Transverse colon (tissue), 4 donors: ENCODE results near the gene ENOX1. TPM values are rescaled to one million over a fixed set of nuclear protein-coding genes. Genes with fewer than 3 reads are reported as not detected.

Experiments
- DNase-seq: peaks from one replicate; pipeline ENCODE4 v3.0.0-alpha.2; 2019
- H3K27ac ChIP-seq, 4 donors: fragments of 200-600 bp; sonication (generic); 2 replicates each; pipeline ENCODE4 v1.5.1; 2016 to 2018; ENCODE audit warnings: inconsistent platforms in 4 of 4
- H3K27me3 ChIP-seq: fragments of 200-600 bp; sonication (generic); 2 replicates; pipeline ENCODE4 v1.5.1; 2017; ENCODE audit warnings: inconsistent platforms
- H3K36me3 ChIP-seq, 4 donors: fragments of 200-600 bp; sonication (generic); 2 replicates each; pipeline ENCODE4 v1.5.1; 2017 to 2019; ENCODE audit warnings: inconsistent platforms in 4 of 4
- H3K4me1 ChIP-seq, 4 donors: fragments of 200-600 bp; sonication (generic); 2 replicates each; pipeline ENCODE4 v1.5.1; 2017 to 2020; ENCODE audit warnings: inconsistent platforms in 4 of 4
- H3K4me3 ChIP-seq, 4 donors: fragments of 200-600 bp; sonication (generic); 1 replicate in 1 of 4; 2 replicates in 3 of 4; pipeline versions ENCODE4 v1.5.1 to v1.6.1; 2017 to 2019; ENCODE audit warnings: inconsistent platforms in 4 of 4
- H3K9me3 ChIP-seq, 2 donors: fragments of 200-600 bp; sonication (generic); 2 replicates each; pipeline ENCODE4 v1.5.1; 2017 to 2019; ENCODE audit warnings: inconsistent platforms in 2 of 2
- CTCF ChIP-seq, 5 experiments: fragments of 200-600 bp in 3 of 5; fragments of 450-650 bp in 2 of 5; sonication (generic) in 3 of 5; IDR thresholded peaks; 1 replicate in 2 of 5; 2 replicates in 3 of 5; pipeline ENCODE4 v1.5.1; 2016 to 2017; ENCODE audit warnings: antibody characterized with exemption in 5 of 5, inconsistent platforms in 3 of 5, mild to moderate bottlenecking in 2 of 5, moderate library complexity in 1 of 5
- EP300 ChIP-seq: sonication (generic); formaldehyde crosslinking; IDR thresholded peaks from one replicate; pipeline ENCODE4 v1.6.1; 2017; ENCODE audit warnings: antibody characterized with exemption, low read depth
- POLR2A ChIP-seq: fragments of 450-650 bp; IDR thresholded peaks from one replicate; pipeline ENCODE4 v1.6.1; 2016; ENCODE audit warnings: antibody characterized with exemption, mild to moderate bottlenecking, moderate library complexity
- POLR2AphosphoS5 ChIP-seq, 3 donors: sonication (generic); formaldehyde crosslinking; IDR thresholded peaks; one replicate each; pipeline ENCODE4 v1.6.1; 2016; ENCODE audit warnings: antibody characterized with exemption in 3 of 3
- WGBS, 2 donors: methylation state at CpG; one replicate each; pipeline ENCODE4 v1.1.5; 2018; ENCODE audit warnings: low coverage in 1 of 2; 5-methylcytosine and 5-hydroxymethylcytosine counted together
- in situ Hi-C, 4 donors: fragments of 200-750 bp; cut with MboI; loops; one replicate each; pipeline versions ENCODE4 v1.15.0 to v1.15.1; 2017; ENCODE audit warnings: low sequenced_read_pairs in 3 of 4, low pct_ligation_motif_present in 1 of 4, low pct_unique_long_range_greater_than_20kb in 1 of 4
- intact Hi-C: fragments of 100-400 bp; cut with DNase I; formaldehyde crosslinking; loops from one replicate; pipeline ENCODE4 v1.15.1; 2023; ENCODE audit warnings: low total_unique reads
- total RNA-seq, 4 donors: library from RNA; depleted of rRNA; stranded (reverse); fragments of >200 nt; gene quantifications; one replicate each; pipeline ENCODE4 v1.1.0, GENCODE V29; 2016

The ENOX1 gene
- total RNA-seq, 4 donors from 2014 or later = 1.5 to 6.4 (median 2.2) TPM

- peaks cover 0 to 3% (median 0%) of the 10 kb centered on the region in 4 donors for H3K4me1 ChIP-seq
- H3K9me3 ChIP-seq = no peaks in the 10 kb centered on the region
- 69 to 79% methylated on average over 4 of the region's 4 CpGs for WGBS, 2 donors
- in situ Hi-C loops = no loop called here
- H3K36me3 ChIP-seq = no peaks in the 10 kb centered on the region
- TF ChIP-seq EP300 (no peak), POLR2A (no peak), CTCF (IDR thresholded peaks at IDR 0.05) (no peak), POLR2AphosphoS5 (IDR thresholded peaks at IDR 0.05) (no peak)
- peaks cover 3% of the 10 kb centered on the region for H3K27me3 ChIP-seq
- no peak overlapping the region for H3K4me3 ChIP-seq
- no peak overlapping the region for H3K27ac ChIP-seq
- intact Hi-C loops = no loop called here
- DNase-seq = no peak
Measured at GRCh38 chr13:43494206-43494605, 292.6 kb downstream of the ENOX1 start.

DNA sequence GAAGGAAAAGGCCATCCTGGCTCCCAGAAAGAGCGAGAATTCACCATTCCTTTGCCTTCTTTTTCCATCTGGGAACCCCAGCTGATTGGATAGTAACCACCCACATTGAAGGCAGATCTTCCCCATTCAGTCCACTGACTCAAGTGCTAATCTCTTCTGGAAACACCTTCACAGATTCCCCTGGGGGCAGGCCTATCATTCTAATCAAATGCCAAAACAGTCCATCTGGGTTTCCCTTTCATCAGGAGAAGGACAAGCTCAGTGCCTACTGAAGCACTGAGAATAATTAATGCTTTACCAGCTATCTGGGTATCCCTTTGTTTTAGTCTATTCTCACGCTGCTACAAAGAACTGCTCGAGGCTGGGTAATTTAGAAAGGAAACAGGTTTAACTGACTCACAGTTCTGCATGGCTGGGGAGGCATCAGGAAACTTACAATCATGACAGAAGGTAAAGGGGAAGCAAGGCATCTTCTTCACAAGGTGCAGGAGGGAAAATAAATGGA, 293.2 kb downstream of the ENOX1 start:
- in situ Hi-C loops = no loop called here
- WGBS, 2 donors = 80 to 84% methylated on average over 1 to 3 of the region's 3 CpGs
- Histone ChIP-seq H3K27me3 (peaks cover 3% of the 10 kb centered on the region), H3K9me3 (no peaks in the 10 kb centered on the region), H3K4me1 (peaks cover 0 to 3% (median 0%) of the 10 kb centered on the region in 4 donors), H3K27ac (no peak overlapping the region), H3K4me3 (no peak overlapping the region), H3K36me3 (no peaks in the 10 kb centered on the region)
- intact Hi-C loops = no loop called here
- no peak for TF ChIP-seq CTCF (IDR thresholded peaks at IDR 0.05)
- TF ChIP-seq EP300 = no peak
- no peak for TF ChIP-seq POLR2AphosphoS5 (IDR thresholded peaks at IDR 0.05)
- TF ChIP-seq POLR2A = no peak
- no peak for DNase-seq

DNA sequence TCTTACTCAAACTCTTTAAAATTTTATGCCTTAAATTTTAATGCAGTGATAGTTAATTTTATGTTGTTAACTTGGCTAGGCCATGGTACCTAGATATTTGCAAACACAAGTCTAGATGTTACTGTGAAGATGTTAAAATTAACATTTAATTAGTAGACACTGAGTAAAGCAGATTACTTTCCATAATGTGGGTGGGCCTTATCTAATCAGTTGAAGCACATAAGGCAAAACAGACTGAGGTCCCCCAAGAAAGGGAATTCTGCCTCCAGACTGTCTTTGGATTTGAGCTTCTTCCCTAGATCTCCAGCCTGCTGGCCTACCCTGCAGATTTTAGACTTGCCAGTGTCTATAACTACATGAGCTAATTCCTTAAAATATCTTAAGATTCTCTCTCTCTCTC, 294.0 kb downstream of the ENOX1 start:
- H3K27ac ChIP-seq = no peak overlapping the region
- TF ChIP-seq EP300 (no peak), POLR2A (no peak)
- no peak for DNase-seq
- no peaks in the 10 kb centered on the region for H3K36me3 ChIP-seq
- no peak overlapping the region for H3K4me3 ChIP-seq
- intact Hi-C loops = no loop called here
- H3K4me1 ChIP-seq = peaks cover 0 to 3% (median 0%) of the 10 kb centered on the region in 4 donors
- peaks cover 3% of the 10 kb centered on the region for H3K27me3 ChIP-seq
- no peaks in the 10 kb centered on the region for H3K9me3 ChIP-seq
- in situ Hi-C loops = no loop called here

DNA sequence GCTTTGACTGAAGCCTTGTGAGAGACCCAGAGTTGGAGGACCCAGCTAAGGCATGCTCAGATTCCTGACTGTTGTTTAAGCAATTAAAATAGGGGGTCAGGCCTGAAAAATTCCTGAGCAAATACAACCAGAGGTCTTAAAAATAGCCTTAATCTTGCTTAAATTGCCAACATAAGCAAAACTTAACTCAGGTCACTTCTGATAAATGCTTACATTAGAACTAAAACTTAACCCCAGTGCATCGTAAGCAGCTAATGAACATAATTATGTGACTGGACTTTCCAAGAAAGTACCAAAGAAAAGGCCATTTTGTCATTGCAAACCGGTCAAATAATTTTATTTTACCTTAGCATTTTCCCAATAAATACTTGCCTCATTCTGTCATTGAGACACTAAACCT, 294.5 kb downstream of the ENOX1 start:
- Histone ChIP-seq H3K27ac (no peak overlapping the region), H3K36me3 (no peaks in the 10 kb centered on the region), H3K4me3 (no peak overlapping the region), H3K9me3 (no peaks in the 10 kb centered on the region), H3K27me3 (no peaks in the 10 kb centered on the region), H3K4me1 (peaks cover 0 to 3% (median 0%) of the 10 kb centered on the region in 4 donors)
- intact Hi-C loops (no loop called here), in situ Hi-C loops (no loop called here)
- 90% methylated on average over 2 of the region's 2 CpGs for WGBS, 2 donors
- DNase-seq = no peak
- TF ChIP-seq POLR2AphosphoS5 (IDR thresholded peaks at IDR 0.05) (no peak), CTCF (IDR thresholded peaks at IDR 0.05) (no peak), POLR2A (no peak), EP300 (no peak)

DNA sequence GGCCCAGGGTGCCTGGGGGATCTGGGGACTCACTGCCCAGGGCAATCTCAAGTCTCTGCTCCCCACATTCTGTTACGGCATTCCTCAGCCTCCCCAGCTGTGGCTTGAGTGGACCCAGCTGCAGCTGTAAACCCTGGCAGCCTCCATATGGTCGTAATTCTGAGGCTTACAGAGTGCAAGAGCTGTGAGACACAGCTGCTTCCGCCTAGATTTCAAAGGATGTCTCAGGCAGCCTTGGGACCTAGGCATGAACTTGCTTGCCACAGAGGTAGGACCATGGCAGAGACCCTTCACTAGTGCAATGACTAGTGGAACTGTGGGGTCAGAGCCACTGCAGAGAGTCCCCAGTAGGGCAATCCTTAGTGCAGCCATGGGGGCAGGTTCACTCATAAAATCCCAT, 297.5 kb downstream of the ENOX1 start:
- DNase-seq = peak; percentile 15
- TF ChIP-seq POLR2AphosphoS5 (IDR thresholded peaks at IDR 0.05) (peak in 1 of 3 donors; percentile 46), POLR2A (no peak)
- no peaks in the 10 kb centered on the region for H3K9me3 ChIP-seq
- H3K27me3 ChIP-seq = no peaks in the 10 kb centered on the region
- H3K4me3 ChIP-seq = no peak overlapping the region
- H3K27ac ChIP-seq = peak overlapping the region in 1 of 4 donors; percentile 22
- H3K4me1 ChIP-seq = peaks cover 0 to 3% (median 0%) of the 10 kb centered on the region in 4 donors
- intact Hi-C loops = loop anchor here (2.0 kb wide), 1 partner anchor 28 kb away; no protein-coding TSS in a partner anchor
- WGBS, 2 donors = 35% methylated on average over 2 of the region's 3 CpGs; no CpG with 5 or more reads in 1 of the 2 donors
- in situ Hi-C loops = no loop called here
- H3K36me3 ChIP-seq = no peaks in the 10 kb centered on the region
